HG03342 (cell line): Measurements from ENCODE around the gene VTCN1.

Experiments used
- ATAC-seq: cut with Tn5 transposase; IDR thresholded peaks from one replicate; pipeline ENCODE4 v1.9.1; 2021; ENCODE audit warnings: mild to moderate bottlenecking, moderate library complexity; ENCODE audit not compliant: unreplicated experiment

VTCN1 gene

GRCh38 chr1:117210386-117210785, 341 bp downstream of the VTCN1 start:
- ATAC-seq, result no peak

- no peak for ATAC-seq
These were observed 1.6 kb downstream of the VTCN1 start for GRCh38 chr1:117209094-117209493.

GRCh38 chr1:117208580-117208979, 2.1 kb downstream of the VTCN1 start:
- ATAC-seq, result no peak

- no peak for ATAC-seq
These were observed 5.4 kb downstream of the VTCN1 start for GRCh38 chr1:117205368-117205767.

GRCh38 chr1:117201808-117202207, 8.9 kb downstream of the VTCN1 start:
- no peak for ATAC-seq

- no peak for ATAC-seq
These were observed 12.6 kb downstream of the VTCN1 start for GRCh38 chr1:117198097-117198496.

GRCh38 chr1:117189726-117190125, 21.0 kb downstream of the VTCN1 start:
- no peak for ATAC-seq

GRCh38 chr1:117188816-117189437, 21.8 kb downstream of the VTCN1 start:
- ATAC-seq, result no peak

- no peak for ATAC-seq
These were observed 22.4 kb downstream of the VTCN1 start for GRCh38 chr1:117188170-117188815.

- no peak for ATAC-seq
These were observed 27.6 kb downstream of the VTCN1 start for GRCh38 chr1:117183112-117183511.

GRCh38 chr1:117182319-117182718, 28.4 kb downstream of the VTCN1 start:
- ATAC-seq, result no peak

- no peak for ATAC-seq
These were observed 29.1 kb downstream of the VTCN1 start for GRCh38 chr1:117181630-117182041.

- no peak for ATAC-seq
These were observed 30.4 kb downstream of the VTCN1 start for GRCh38 chr1:117180147-117180967.

GRCh38 chr1:117179471-117179870, 31.3 kb downstream of the VTCN1 start:
- ATAC-seq, result no peak

- ATAC-seq, result no peak
These were observed 32.0 kb downstream of the VTCN1 start for GRCh38 chr1:117178756-117179155.

- ATAC-seq, result no peak
These were observed 33.4 kb downstream of the VTCN1 start for GRCh38 chr1:117177376-117177775.

GRCh38 chr1:117176579-117176978, 34.1 kb downstream of the VTCN1 start:
- no peak for ATAC-seq

- no peak for ATAC-seq
These were observed 35.9 kb downstream of the VTCN1 start for GRCh38 chr1:117174851-117175250.

GRCh38 chr1:117173691-117174090, 37.0 kb downstream of the VTCN1 start:
- no peak for ATAC-seq

GRCh38 chr1:117173006-117173405, 37.7 kb downstream of the VTCN1 start:
- ATAC-seq, result no peak

- ATAC-seq, result no peak
These were observed 38.7 kb downstream of the VTCN1 start for GRCh38 chr1:117171900-117172511.
